ENCODE results near the gene SAG.

GRCh38 chr2:233387225-233387624 lies 79.6 kb downstream of the SAG start:
- TF ChIP-seq CEBPG (CRISPR knock-in tag; IDR thresholded peaks at IDR 0.05) (no peak), CEBPG (tag; conservative IDR thresholded peaks at IDR 0.05 in 1 of 2, IDR thresholded peaks at IDR 0.05 in 1 of 2) (no peak), CTCF (IDR thresholded peaks at IDR 0.05 in 2 of 3, conservative IDR thresholded peaks at IDR 0.05 in 1 of 3; ENCODE audit: insufficient read depth in 2 of 3, low read depth in 1 of 3, low read length in 3 of 3) (no peak), EZH2 (IDR thresholded peaks at IDR 0.05; ENCODE audit: borderline replicate concordance, low read depth, low read length) (no peak), SMAD1 (IDR thresholded peaks at IDR 0.05; ENCODE audit: low read depth, low read length, partially characterized antibody) (no peak)
